T-helper 9 cell (primary cell): ENCODE measurements around the gene ATF7IP.
A peak's percentile ranks its signal among the peaks of the same experiment; 100 is the strongest.
"Not testable (repeated sequence)": the region's sequence is repeated elsewhere in the genome, so short reads cannot be mapped to it uniquely, and the experiment has no call there.

Experiments used
- DNase-seq: peaks from one replicate; pipeline ENCODE4 v3.0.0-alpha.2; 2020

Gene ATF7IP

DNA sequence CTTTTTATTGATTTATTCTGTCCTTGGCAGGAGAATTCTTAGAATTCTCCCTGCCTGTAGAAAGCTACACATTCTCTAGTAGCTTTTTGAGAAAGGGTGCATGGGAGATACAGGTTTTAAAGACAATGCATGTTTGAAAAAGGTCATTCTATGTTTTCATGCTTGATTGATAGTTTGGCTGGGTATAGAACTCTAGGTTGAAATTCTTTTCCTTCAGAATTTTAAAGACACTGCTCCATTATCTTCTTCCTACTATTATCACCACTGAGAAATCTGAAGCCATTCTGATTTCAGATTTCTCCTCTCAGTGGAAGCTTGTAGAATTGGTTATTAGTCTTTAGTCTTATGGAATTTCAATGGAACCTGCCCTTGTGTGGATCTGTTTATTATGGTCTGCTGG lies 14.0 kb downstream of the ATF7IP start:
- DNase-seq = no peak

DNA sequence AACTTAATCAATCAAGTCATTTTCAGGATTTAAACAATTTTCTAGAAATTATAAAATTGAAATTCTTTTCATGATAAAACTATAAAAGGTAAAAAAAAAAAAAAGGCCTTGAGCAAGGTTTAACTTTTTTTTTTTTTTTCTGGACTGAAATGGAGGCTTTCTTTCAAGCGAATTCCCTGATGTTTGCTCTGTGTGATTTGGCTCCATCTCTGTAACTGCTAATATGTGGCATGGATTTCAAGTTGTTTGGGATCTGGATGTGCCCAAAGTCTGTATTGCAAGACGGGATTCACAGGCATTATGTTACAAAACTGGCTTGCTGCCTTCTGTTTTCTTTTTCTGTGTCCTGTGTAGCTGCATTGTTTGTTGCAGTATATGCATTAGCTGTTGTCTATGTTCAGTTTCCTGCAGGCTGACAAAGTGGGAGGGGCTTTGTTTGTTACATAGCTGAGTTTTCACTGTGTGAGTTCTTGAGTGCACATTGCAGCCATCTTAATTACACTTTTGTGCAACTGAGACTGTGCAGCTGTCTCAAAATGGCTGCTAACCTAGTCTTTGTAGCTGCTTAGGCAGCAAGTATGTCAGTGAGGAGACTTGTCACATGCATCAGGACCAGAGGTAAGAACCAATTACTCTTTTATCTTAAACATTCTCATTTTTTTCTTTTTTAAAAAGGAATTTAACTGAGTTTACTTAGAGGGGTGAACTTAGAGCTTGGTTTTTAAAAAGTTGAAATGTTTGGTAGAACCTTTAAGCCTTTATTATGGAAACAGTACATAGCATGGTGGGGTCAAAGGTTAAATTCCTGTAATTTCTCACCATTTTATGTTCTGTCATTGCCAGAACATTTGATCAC lies 19.5 kb downstream of the ATF7IP start:
- DNase-seq = peak; percentile 25

DNA sequence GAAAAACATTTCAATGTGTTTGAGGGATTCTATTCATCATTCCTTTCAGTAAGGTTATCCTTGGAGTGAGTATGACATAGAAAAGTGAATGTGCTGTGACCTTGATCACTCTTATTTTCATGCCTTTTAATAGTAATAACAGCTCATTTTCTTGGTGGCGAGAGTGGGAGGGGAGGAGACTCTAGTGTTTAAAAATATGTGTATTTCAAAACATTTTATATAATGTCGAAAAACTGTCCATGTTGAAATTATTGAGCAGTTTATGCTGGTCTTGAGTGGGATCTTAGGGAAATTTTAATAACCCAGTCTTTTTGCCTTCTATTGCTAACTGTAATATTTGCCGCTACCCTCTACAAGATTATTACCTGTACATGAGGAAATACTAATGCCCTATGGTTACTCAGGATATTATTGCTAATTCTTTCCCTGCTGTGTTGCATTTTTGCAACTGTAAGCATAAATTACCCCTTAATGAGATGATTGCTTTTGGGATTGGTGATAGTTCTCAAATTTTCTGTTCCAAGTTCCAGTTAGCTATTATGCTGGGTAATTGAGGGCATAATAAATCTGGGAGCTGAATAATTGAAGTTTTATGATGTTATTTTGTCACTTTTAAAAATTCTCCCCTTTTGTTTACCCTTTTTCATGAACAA lies 21.9 kb downstream of the ATF7IP start:
- DNase-seq = no peak

DNA sequence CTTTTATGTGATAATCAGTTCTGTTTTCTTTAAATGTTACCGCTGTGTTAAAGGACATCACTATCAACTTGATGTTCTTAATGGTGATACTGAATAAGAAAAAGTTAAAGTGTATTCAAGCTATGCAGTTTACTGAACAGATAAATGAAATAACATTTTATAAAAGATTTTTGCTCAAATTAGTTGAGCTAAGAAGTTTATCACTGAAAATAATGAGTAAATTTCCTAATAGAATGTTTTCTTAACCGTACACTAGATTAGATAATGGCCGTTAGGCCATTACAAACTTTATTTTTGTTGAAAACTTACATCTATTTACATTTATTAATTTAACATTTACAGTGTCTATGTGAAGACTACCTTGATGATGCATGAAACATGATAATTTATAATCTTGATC lies 25.0 kb downstream of the ATF7IP start:
- no peak for DNase-seq

DNA sequence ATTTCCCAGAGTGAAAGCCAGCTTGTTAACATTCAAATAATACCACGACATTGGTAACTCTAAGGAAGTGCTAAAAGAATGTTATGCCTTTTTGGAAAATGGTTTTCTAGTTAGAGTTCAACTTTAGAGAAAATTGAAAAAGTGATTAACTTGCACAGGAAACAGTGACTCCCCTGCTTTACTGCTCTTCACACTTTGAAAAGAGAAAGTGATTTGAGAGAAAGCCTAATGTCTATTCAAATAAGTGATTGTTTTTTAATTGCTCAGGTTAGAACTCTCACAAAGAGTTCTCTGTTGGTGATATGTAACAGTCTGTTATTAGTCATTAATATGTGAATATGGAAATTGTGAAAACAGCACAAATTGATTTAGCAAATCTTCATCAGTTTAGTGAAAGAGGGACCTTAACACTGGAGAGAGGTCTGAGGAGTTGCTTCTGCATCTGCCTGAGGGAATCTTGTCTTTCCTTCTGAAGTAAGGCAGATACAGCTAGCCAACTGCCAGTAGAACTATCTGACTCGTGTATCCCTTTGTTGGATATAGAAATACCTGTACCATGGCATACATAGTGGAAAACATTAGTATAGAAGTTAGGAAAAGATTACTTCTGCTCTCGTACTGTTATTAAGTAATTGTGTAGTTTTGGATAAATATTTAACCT lies 25.5 kb downstream of the ATF7IP start:
- DNase-seq = no peak

DNA sequence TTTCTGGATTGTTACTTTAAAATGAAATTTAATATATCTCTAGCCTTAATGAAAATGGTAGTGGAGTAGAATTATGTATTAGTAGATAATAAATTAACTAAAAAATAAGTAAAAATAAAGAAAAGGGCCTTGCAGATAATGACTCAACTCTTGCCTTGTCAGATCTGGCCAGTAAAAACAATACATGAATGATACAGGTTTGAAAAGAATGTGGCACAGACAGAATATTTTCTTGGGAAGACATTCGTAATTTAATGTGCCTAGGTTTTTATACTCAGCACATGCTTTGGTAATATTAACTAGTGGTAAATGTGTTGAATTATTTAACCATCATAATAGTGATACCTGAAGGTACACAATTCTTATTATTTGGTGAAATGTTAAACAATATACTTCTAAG lies 28.3 kb downstream of the ATF7IP start:
- DNase-seq = no peak

DNA sequence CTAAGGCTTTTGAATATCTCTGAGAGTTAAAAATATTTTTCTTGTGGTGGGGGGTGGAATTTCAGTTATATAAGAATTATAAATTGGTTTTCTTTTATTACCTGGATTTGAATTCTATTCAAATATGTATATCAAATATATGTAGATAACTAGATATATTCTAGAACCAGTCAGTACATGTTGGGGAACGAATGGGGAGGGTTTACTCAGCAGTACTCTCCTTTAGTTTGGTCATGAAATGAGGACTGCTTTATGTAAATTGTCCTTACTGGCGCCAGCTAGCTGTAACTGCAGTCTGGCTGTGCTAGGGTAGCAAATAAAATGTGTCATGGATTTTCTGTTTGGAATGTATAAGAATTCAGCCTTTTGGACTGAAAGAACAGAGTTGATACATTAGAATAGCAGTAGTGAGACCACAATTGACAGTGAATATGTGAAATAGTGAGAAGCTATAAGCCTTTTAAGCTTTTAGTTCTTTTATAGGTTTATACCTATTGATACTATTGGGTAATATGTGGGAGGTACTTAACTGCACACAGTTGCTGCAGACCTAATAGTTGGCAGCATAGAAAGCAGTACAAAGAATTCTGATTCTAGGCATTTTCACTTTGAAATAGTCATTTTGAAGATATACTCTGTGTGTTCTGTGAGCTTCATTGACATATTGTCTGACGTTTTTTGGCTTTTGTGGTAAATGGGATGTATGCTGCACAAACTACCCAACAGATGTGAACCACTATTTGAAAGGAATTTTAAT lies 29.0 kb downstream of the ATF7IP start:
- DNase-seq = no peak

DNA sequence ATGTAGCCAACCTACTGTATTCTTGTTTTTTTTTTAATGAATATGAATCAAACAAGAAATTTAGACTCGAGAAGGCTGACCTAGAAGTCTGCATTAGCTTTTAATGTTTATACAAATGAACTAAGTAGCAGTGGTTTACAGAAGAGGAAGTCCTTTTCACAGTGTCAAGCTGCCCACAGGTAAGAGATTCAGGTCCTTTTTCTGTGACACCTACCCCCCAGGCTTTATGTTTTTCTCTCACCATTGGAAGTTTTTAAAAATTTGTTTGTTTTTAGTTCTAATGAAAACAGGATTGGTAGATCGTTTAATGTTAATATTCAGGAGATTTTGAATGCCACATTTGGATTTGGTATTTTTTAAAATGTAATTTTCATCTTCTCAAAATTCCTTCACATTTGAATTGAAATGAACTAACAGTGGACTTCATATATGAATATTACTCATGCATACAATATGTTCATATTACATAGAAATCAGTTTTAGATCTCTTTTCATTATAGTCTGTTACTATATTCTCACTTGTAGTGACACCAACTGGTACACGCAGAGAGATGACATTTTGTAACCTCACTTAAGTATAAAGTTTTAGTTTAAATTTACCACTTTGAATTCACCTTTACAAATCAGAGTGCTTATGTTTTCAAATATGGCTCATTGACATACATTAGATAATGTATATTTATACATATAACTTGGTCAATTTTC lies 29.7 kb downstream of the ATF7IP start:
- no peak for DNase-seq

DNA sequence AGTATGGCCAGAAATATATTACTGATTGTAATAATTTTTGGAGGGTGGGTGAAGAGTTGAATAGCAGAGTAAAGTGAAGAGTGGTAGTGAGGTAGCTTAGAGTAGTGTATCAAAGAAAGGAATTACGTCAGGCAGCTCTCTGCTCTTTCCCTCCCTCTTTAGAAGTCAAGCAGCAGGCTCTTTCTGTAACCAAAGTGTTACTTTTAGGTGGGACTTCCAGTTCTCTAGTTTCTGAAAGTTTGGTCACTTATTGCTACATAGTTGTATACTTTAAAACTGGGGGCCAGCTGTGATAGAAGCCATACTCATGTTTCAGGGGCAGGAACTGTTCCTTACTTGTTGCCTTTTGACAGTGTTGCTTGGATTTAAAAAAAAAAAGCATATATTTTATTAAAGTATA lies 30.6 kb downstream of the ATF7IP start:
- no peak for DNase-seq

DNA sequence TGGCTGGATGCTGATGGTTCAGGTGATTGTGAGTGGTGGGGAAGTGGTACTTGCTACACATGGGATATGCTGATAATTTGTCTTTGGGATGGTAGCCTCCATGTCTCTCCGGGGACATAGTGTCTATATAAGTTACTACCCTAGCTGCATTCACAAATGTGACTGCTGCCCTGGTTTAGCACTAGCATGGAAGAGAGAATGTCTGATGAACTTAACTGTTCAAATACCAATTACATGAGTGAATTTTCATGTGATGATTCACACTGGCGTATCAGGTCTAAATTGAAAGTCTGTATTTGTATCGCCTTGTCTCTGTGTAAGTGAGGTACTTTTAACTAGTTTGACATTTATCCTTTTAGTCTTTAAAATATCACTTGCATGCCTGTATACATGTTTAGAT lies 34.4 kb downstream of the ATF7IP start:
- no peak for DNase-seq

DNA sequence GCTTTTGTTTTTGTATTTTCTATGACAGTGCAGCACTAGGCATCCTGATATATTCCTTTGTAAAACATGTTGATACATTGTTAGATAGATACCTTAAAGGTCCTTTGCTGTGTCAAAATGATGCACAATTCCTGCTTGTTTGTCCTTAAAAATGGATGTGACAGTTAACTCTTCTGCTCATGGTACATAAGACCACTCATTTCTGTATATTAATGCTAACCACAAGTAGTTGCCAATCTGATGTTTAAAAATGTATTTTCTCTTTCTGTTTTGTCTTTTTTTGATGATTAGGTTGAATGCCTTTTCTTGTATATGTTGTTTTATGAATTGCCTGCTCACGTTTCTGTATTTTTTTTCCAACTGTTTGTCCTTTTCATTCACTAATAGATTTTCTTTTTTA lies 35.1 kb downstream of the ATF7IP start:
- no peak for DNase-seq

DNA sequence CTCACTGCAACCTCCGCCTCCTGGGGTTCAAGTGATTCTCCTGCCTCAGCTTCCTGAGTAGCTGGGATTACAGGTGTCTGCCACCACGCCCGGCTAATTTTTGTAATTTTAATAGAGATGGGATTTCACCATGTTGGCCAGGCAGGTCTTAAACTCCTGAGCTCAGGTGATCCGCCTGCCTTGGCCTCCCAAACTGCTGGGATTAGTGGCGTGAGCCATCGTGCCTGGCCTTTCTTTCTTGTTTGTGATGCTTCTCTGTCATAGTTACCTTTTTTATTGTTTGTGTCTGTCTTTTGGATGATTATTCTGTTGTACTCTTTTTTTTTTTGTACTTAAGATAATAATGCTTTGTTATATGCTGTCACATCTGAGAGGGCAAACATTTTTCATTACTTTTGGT lies 35.8 kb downstream of the ATF7IP start:
- DNase-seq = not testable (repeated sequence)

DNA sequence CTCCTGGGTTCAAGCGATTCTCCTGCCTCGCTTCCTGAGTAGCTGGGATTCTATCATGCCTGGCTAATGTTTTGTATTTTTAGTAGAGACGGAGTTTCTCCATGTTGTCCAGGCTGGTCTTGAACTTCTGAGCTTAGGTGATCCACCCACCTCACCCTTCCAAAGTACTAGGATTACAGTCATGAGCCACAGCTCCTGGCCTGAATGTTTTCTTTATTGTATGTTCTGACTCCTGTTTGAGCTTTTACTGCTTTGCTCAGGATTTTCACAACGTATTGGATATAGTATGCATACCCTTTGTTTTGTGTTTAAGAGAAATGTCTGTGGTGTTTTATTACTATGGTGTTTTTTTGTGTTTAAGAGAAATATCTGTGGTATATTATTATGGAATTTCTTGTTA lies 37.2 kb downstream of the ATF7IP start:
- DNase-seq = no peak

DNA sequence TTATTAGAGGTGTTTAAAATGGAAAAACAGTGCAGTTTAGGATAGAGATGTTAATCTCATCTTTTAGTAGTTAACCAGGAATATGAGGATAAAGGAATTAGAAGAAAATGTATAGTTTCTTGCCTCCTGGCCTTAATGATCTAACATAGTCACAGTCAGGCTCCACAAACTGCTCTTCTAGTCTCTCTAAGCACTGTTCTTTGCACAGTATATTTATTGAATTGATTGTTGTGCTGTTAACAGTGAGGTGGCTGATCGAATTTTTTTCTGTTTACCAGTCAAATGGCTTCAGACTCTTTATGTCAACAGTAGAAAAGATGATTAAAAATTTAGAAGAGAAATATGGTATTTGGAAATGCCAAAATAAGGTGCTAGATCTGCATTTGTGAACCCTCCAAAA lies 37.8 kb downstream of the ATF7IP start:
- DNase-seq = no peak

DNA sequence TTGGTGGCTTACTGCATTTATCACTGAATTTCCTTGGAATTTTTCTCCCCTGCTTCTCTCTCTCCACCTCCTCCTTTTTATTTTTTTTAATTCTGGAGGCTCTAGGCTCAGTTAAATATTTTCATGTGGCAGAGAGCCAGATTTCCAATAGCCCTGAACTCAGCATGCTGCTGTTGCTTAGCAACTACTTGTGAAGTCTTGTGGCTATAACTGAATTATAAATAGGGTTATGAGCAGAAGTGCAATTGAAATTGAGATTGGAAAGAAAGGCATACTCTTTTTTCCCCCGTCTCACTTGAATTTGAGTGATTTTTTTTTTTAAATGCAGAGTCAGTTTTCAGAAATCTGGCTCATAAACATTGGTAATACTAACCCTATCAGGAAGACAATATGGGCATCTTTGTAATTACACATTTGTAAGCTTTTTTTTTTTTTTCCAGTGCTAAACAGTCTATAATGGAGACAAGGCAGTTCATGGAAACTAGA lies 38.3 kb downstream of the ATF7IP start:
- DNase-seq = no peak

DNA sequence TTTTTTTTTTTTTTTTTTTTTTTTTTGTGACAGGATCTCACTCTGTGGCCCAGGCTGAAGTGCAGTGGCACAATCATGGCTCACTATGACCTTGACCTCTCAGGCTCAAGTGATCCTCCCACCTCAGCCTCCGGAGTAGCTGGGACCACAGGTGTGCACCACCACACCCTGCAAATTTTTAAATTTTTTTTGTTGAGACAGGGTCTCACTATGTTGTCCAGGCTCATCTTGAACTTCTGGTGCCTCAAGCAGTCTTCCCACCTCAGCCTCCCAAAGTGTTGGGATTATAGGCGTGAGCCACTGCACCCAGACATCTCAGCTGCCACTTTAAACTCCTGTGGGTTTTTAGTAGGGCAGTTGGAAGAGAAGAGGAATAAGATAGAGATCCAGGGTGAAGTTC lies 39.9 kb downstream of the ATF7IP start:
- DNase-seq = not testable (repeated sequence)

DNA sequence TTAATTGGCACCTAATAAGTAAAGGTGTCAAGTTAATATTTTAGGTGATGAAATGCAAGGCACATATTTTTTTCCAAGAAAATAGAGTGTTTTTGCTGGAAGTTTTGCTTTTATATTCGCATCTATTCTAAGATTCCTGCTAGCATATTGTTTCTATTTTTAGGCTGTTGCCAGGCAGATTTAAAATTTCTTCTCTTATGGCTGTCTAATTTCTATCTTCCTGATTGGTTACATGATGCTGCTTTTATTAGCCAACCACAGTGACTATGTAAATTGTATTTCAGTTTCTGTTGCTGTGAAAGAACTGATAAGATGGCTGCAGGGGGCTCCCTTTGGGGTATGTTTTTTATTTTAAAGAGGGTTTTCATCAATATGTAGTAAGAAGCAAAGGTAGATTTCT lies 42.7 kb downstream of the ATF7IP start:
- no peak for DNase-seq

DNA sequence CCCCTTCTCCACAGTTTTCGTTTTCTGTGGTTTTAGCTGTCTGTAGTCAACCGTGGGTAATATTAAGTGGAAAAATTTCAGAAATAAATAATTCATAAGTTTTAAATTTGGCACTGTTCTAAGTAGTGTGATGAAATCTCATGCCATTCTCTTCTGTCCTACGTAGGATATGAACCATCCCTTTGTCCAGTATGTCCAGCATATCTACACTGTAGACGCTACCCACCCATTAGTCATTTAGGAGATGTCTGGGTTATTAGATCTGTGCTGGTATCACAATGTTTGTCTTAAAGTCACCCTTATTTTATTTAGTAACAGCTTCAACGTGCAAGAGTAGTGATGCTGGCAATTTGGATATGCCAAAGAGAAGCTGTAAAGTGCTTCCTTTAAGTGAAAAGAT lies 44.7 kb downstream of the ATF7IP start:
- no peak for DNase-seq

DNA sequence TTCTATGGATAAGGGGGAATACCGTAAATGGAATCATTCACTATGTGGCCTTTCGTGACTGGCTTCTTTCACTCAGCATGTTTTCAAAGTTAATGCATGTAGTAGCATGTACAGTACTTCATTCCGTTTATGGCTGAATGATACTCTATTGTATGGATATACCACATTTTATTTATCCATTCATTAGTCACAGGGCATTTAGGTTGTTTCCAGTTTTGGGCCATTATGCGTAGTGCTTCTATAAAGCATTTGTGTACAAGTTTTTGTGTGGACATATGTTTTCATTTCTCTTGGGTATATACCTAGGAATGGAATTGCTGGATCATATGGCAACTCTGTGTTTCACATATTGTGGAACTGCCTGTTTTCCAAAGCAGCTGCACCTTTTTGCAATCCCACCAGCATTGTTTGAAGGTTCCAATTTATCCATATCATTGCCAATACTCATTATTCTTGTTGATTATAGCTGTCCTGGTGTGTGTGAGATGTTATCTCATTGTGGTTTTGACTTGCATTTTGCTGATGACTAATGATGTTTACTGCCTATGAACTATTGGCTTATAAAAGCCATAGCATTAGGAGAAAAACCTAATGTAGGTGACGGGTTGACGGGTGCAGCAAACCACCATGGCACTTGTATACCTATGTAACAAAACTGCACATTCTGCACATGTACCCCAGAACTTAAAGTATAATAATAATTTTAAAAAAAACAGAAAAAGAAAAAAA lies 45.5 kb downstream of the ATF7IP start:
- DNase-seq = no peak

DNA sequence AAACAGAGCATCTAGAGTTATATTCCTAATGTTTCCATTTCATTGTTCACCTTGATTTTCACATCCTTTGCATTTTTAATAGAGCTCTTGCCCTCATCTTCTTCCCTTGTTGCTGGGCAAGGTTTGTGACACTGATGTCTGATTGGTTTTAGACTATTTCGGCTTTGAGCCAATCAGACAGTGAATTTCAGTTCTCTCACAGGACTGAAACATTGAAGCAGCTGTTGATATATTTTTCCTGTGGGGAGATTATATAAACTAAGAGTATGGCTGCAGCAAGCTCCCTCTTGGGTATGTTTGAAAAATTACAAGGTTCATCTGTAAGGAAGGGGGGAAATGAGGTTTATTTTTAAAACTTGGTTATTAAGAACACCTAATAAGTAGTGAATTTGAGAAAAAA lies 51.2 kb downstream of the ATF7IP start:
- DNase-seq = no peak

DNA sequence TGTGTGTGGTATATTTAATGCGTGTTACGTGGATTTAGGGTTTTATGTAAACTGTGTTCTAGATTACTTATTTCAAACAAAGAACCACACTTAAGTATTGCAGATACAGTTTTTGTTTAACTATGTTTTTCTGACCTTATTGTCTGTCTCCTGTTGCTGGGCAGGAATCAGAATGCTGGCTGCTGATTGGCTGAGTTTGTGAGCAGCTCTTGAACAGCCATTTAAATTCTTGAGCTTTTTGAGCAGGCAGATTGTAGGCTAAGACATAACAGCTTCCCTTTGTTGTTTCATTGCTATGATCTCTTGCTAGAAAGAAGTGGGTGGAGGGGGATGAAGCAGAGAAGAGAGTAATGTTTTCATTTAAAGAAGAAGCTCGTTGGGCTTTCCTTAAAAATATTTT lies 52.2 kb downstream of the ATF7IP start:
- DNase-seq = peak; percentile 53

DNA sequence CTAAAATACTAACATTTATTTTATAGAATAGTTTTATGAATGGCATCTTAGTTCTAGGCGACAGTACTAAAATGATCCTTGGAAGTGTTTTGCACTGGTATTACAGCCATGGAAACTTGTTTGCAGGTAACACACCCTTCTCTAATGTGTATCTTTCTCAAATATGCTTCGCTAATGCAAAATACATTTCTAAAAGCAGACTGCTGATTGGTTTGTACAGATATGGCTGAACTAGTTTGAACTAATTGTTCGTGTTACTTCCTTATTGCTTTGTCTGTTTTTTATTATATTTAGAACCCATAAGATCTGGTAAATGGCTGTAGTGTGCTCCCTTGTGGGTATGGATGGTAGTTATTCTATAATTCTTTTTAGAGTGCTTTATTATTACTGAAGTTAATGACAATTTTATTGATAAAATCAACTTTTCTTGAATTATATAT lies 53.0 kb downstream of the ATF7IP start:
- no peak for DNase-seq
